Measurements from ENCODE around the gene HOXA5.

The HOXA5 gene

GRCh38 chr7:27107391-27108381, 35.8 kb downstream of the HOXA5 start:
- DNase-seq (ENCODE audit: low read depth in 2 of 2) = no peak

GRCh38 chr7:27106901-27107240, 36.6 kb downstream of the HOXA5 start:
- no peak for DNase-seq (ENCODE audit: low read depth in 2 of 2)

- no peak for DNase-seq (ENCODE audit: low read depth in 2 of 2)
Measured at GRCh38 chr7:27106181-27106900, 37.1 kb downstream of the HOXA5 start.

GRCh38 chr7:27105301-27106031, 38.0 kb downstream of the HOXA5 start:
- DNase-seq (ENCODE audit: low read depth in 2 of 2) = no peak

- DNase-seq (ENCODE audit: low read depth in 2 of 2) = no peak
Measured at GRCh38 chr7:27104341-27105058, 39.0 kb downstream of the HOXA5 start.

GRCh38 chr7:27103489-27104226, 39.8 kb downstream of the HOXA5 start:
- DNase-seq (ENCODE audit: low read depth in 2 of 2) = no peak

- no peak for DNase-seq (ENCODE audit: low read depth in 2 of 2)
Measured at GRCh38 chr7:27102581-27103442, 40.7 kb downstream of the HOXA5 start, which contains the start of gene HOXA2. Gene HOXA2 (minus strand): TSS chr7:27102683. CDS start chr7:27102500, 183 bp downstream.

- no peak for DNase-seq (ENCODE audit: low read depth in 2 of 2)
Measured at GRCh38 chr7:27101957-27102580, 41.4 kb downstream of the HOXA5 start.

- DNase-seq (ENCODE audit: low read depth in 2 of 2) = no peak
Measured at GRCh38 chr7:27101171-27101956, 42.1 kb downstream of the HOXA5 start.

GRCh38 chr7:27100694-27101170, 42.7 kb downstream of the HOXA5 start:
- no peak for DNase-seq (ENCODE audit: low read depth in 2 of 2)

GRCh38 chr7:27099453-27100370, 43.8 kb downstream of the HOXA5 start:
- no peak for DNase-seq (ENCODE audit: low read depth in 2 of 2)

GRCh38 chr7:27098578-27099451, 44.7 kb downstream of the HOXA5 start:
- no peak for DNase-seq (ENCODE audit: low read depth in 2 of 2)

GRCh38 chr7:27097686-27098577, 45.5 kb downstream of the HOXA5 start:
- DNase-seq (ENCODE audit: low read depth in 2 of 2) = no peak

- DNase-seq (ENCODE audit: low read depth in 2 of 2) = no peak
Measured at GRCh38 chr7:27096768-27097514, 46.5 kb downstream of the HOXA5 start.
